IMR-90 (cell line): ENCODE results near the gene R3HDM2. TPM values are rescaled to one million over a fixed set of nuclear protein-coding genes. Genes with fewer than 3 reads are reported as not detected.

ENCODE experiments used
- ATAC-seq: fragments of 200-7000 bp; cut with Tn5 transposase; 2 replicates; pipeline ENCODE4 v1.9.1; 2020; ENCODE audit warnings: low read depth, mild to moderate bottlenecking, moderate library complexity
- BruUV-seq: library from RNA; stranded (reverse); fragments of 400-500 nt; replicated peaks from 2 replicates; lab custom pipeline; 2021; lab: Mats Ljungman, UMichigan
- CTCF ChIA-PET: fragments of 300-600 bp; formaldehyde crosslinking; extraction: SDS; loops from one replicate; lab custom pipeline; 2021; ENCODE audit warnings: antibody characterized with exemption; lab: Yijun Ruan, JAX
- POLR2A ChIA-PET: fragments of 300-600 bp; sonication (Branson Sonifier 250); formaldehyde crosslinking; loops from one replicate; lab custom pipeline; 2022; ENCODE audit warnings: antibody characterized with exemption; ENCODE audit not compliant: unreplicated experiment; lab: Charles Lee
- DNase-seq: peaks from one replicate; pipeline ENCODE4 v3.0.0; 2013
- H2AFZ ChIP-seq: replicated peaks from 2 replicates; pipeline ENCODE3; 2013; ENCODE audit warnings: low read length, mild to moderate bottlenecking; ENCODE audit not compliant: poor library complexity
- H2AK5ac ChIP-seq: 2 replicates; pipeline ENCODE4 v1.6.1; 2013; ENCODE audit warnings: low read depth, low read length, inconsistent platforms
- H2AK9ac ChIP-seq: replicated peaks from 2 replicates; pipeline ENCODE3; 2013; ENCODE audit warnings: mild to moderate bottlenecking, low read depth, low read length, moderate library complexity; ENCODE audit not compliant: poor library complexity
- H2BK120ac ChIP-seq: 2 replicates; pipeline ENCODE4 v1.6.1; 2013; ENCODE audit warnings: low read depth, low read length, inconsistent platforms
- H2BK15ac ChIP-seq: 3 replicates; pipeline ENCODE4 v1.6.1; 2013; ENCODE audit warnings: low read depth, low read length, inconsistent platforms
- H2BK20ac ChIP-seq: 2 replicates; pipeline ENCODE4 v1.6.1; 2013; ENCODE audit warnings: low read depth, mild to moderate bottlenecking, inconsistent platforms, low read length, moderate library complexity
- H2BK5ac ChIP-seq: 2 replicates; pipeline ENCODE4 v1.6.1; 2013; ENCODE audit warnings: mild to moderate bottlenecking, low read depth, low read length, inconsistent platforms; ENCODE audit not compliant: poor library complexity, severe bottlenecking
- H3K14ac ChIP-seq: replicated peaks from 2 replicates; pipeline ENCODE4 v1.6.1; 2013; ENCODE audit warnings: low read depth, low read length, inconsistent platforms
- H3K18ac ChIP-seq: 2 replicates; pipeline ENCODE4 v1.6.1; 2013; ENCODE audit warnings: low read depth, low read length, control low read depth
- H3K23ac ChIP-seq: 2 replicates; pipeline ENCODE4 v1.6.1; 2013; ENCODE audit warnings: low read depth, low read length, inconsistent platforms
- H3K27ac ChIP-seq: 2 replicates; pipeline ENCODE4 v1.5.1; 2013; ENCODE audit warnings: mild to moderate bottlenecking, control low read depth, low read length; ENCODE audit not compliant: insufficient read depth
- H3K27me3 ChIP-seq: 2 replicates; pipeline ENCODE4 v1.6.1; 2013; ENCODE audit warnings: low read length; ENCODE audit not compliant: control insufficient read depth, insufficient read depth
- H3K36me3 ChIP-seq: 2 replicates; pipeline ENCODE4 v1.6.1; 2013; ENCODE audit warnings: low read length, mixed read lengths; ENCODE audit not compliant: control insufficient read depth, insufficient read depth
- H3K4ac ChIP-seq: 2 replicates; pipeline ENCODE4 v1.6.1; 2013; ENCODE audit warnings: low read depth, low read length, inconsistent platforms
- H3K4me1 ChIP-seq: 2 replicates; pipeline ENCODE4 v1.6.1; 2013; ENCODE audit warnings: low read length, mixed read lengths; ENCODE audit not compliant: control insufficient read depth, insufficient read depth
- H3K4me2 ChIP-seq: 2 replicates; pipeline ENCODE4 v1.6.1; 2013; ENCODE audit warnings: low read depth, mild to moderate bottlenecking, control low read depth, low read length, moderate library complexity
- H3K4me3 ChIP-seq: 2 replicates; pipeline ENCODE4 v1.5.1; 2013; ENCODE audit warnings: low read depth, mild to moderate bottlenecking, control low read depth, low read length, moderate library complexity; ENCODE audit not compliant: insufficient read depth
- H3K56ac ChIP-seq: 2 replicates; pipeline ENCODE4 v1.6.1; 2013; ENCODE audit warnings: low read length, inconsistent platforms; ENCODE audit not compliant: insufficient read depth; ENCODE audit errors: extremely low read depth
- H3K79me1 ChIP-seq, 2 experiments: 2 replicates each; pipeline ENCODE4 v1.6.1; 2013; ENCODE audit warnings: low read length in 2 of 2, inconsistent platforms in 1 of 2, low read depth in 1 of 2
- H3K9ac ChIP-seq: 2 replicates; pipeline ENCODE4 v1.6.1; 2013; ENCODE audit warnings: low read depth, low read length, control low read depth
- H3K9me1 ChIP-seq: 2 replicates; pipeline ENCODE4 v1.6.1; 2013; ENCODE audit warnings: low read length, inconsistent platforms; ENCODE audit not compliant: insufficient read depth
- H3K9me3 ChIP-seq: 2 replicates; pipeline ENCODE4 v1.6.1; 2013; ENCODE audit warnings: low read length; ENCODE audit not compliant: control insufficient read depth, insufficient read depth
- H4K20me1 ChIP-seq: 2 replicates; pipeline ENCODE4 v1.6.1; 2013; ENCODE audit warnings: low read length, inconsistent platforms; ENCODE audit not compliant: insufficient read depth
- H4K5ac ChIP-seq: 2 replicates; pipeline ENCODE4 v1.6.1; 2013; ENCODE audit warnings: mild to moderate bottlenecking, low read depth, low read length, control low read depth
- H4K8ac ChIP-seq, 2 experiments: 2 replicates each; pipeline ENCODE4 v1.6.1; 2013; ENCODE audit warnings: low read depth in 2 of 2, low read length in 2 of 2, control low read depth in 1 of 2, inconsistent platforms in 1 of 2
- H4K91ac ChIP-seq: 2 replicates; pipeline ENCODE4 v1.6.1; 2013; ENCODE audit warnings: low read depth, low read length, inconsistent platforms; ENCODE audit not compliant: insufficient read depth
- RAD21 ChIP-seq: IDR thresholded peaks from 2 replicates; pipeline ENCODE4 v1.6.1; 2012; ENCODE audit warnings: low read length, improper control_type of control experiment
- WGBS, 2 experiments: methylation state at CpG; one replicate each; pipeline versions ENCODE4 v1.1.5 to v1.1.7; 2013; ENCODE audit warnings: missing lambda C conversion rate in 2 of 2; ENCODE audit not compliant: insufficient read length in 1 of 2; ENCODE audit errors: extremely low coverage in 2 of 2; 5-methylcytosine and 5-hydroxymethylcytosine counted together
- dilution Hi-C: fragments of 300-500 bp; cut with HindIII; formaldehyde crosslinking; loops from one replicate; pipeline ENCODE4 v1.14.3; 2018; ENCODE audit warnings: low sequenced_read_pairs; ENCODE audit not compliant: unreplicated experiment
- in situ Hi-C: fragments of 300-500 bp; cut with MboI; formaldehyde crosslinking; loops from 3 replicates; pipeline ENCODE4 v1.14.3; 2019; ENCODE audit warnings: low sequenced_read_pairs, inconsistent platforms, mixed read lengths
- intact Hi-C: fragments of 100-400 bp; cut with micrococcal nuclease; formaldehyde crosslinking; loops from 2 replicates; pipeline ENCODE4 v1.10.0; 2022
- polyA plus RNA-seq, 3 experiments: library from polyadenylated mRNA; depleted of rRNA; stranded (reverse); fragments of >200 nt; gene quantifications; 2 replicates each; pipeline ENCODE4 v1.2.3, GENCODE V29; 2012; ENCODE audit warnings: low replicate concordance in 1 of 3
- total RNA-seq: library from RNA; depleted of rRNA; stranded (reverse); fragments of >200 nt; gene quantifications from 2 replicates; pipeline ENCODE4 v1.2.3, GENCODE V29; 2012

Gene R3HDM2
- total and polyA plus RNA-seq, 2 of the 4 experiments (the other 2 are of a cell fraction): 7.5 to 28.4 TPM

DNA sequence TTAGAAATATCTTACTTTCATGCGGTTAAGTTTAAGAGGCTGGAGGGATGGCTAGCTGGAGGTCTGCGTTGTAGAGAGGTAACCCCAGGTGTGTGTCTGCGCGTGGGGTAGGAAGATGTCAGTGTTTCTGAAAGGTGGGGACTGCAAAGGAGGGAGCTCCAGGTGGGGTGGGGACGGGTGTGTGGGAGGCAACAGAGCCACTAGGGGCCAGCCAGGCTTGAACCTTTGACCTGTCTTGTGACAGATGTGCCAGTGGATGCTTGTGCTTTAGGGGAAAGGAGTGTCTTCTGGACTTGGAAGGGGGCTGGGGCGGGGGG is 29.6 kb upstream of the R3HDM2 start:
- 0% methylated on average over 4 of the region's 6 CpGs; no CpG with 5 or more reads in 1 of the 2 experiments for WGBS, 2 experiments
- no peak for TF ChIP-seq RAD21
- Histone ChIP-seq H2AFZ (peak overlapping the region; percentile 0), H2BK5ac (no peak overlapping the region), H3K9ac (no peak overlapping the region), H3K27ac (no peak overlapping the region), H4K20me1 (no peaks in the 10 kb centered on the region), H3K23ac (peak overlapping the region; percentile 12; the same call in 1 of the 2 replicates), H3K27me3 (no peaks in the 10 kb centered on the region), H3K4me2 (peak overlapping the region; percentile 64), H3K79me1 (peaks cover 0 to 6% of the 10 kb centered on the region in 2 experiments; a peak in 1 of 4 replicates), H3K9me1 (peaks cover 6% of the 10 kb centered on the region), H3K14ac (no peak overlapping the region), H2AK9ac (peak overlapping the region; percentile 87), H4K8ac (peak overlapping the region in 1 of 2 experiments; percentile 40; a peak in 1 of 4 replicates), H4K5ac (no peak overlapping the region), H2AK5ac (no peak overlapping the region), H3K4me3 (peak overlapping the region; percentile 9; the same call in 1 of the 2 replicates), H4K91ac (no peak overlapping the region), H3K4me1 (peaks cover 16% of the 10 kb centered on the region), H3K56ac (no peak overlapping the region), H2BK120ac (no peak overlapping the region), H2BK15ac (no peak overlapping the region), H2BK20ac (no peak overlapping the region), H3K9me3 (no peaks in the 10 kb centered on the region), H3K18ac (no peak overlapping the region), H3K4ac (peak overlapping the region; percentile 20; the same call in 1 of the 2 replicates), H3K36me3 (no peaks in the 10 kb centered on the region)
- in situ Hi-C loops: no loop called here
- dilution Hi-C loops: no loop called here
- no peak for ATAC-seq
- ChIA-PET POLR2A (no interaction called here), CTCF (no interaction called here)
- no peak for DNase-seq
- intact Hi-C loops: loop anchor here (5.0 kb wide), 1 partner anchor 162 kb away; no protein-coding TSS in a partner anchor
- no TSS peak for BruUV-seq
